Keratinocyte (primary cell): Measurements from ENCODE around the gene ATP1A4. TPM values are rescaled to one million over a fixed set of nuclear protein-coding genes. Genes with fewer than 3 reads are reported as not detected.

Experiments used
- DNase-seq: peaks from one replicate; pipeline ENCODE4 v3.0.0-alpha.2; 2011; ENCODE audit warnings: low read depth, missing footprints, low spot score
- FAIRE-seq: peaks from 2 replicates; lab custom pipeline; 2011; peaks lifted over from hg19 to GRCh38; lab: Jason Lieb, UNC
- H2AFZ ChIP-seq: 2 replicates; pipeline ENCODE4 v1.6.0; 2012; ENCODE audit warnings: low read length, control low read depth, inconsistent platforms; ENCODE audit not compliant: control insufficient read depth
- H3K27ac ChIP-seq: 2 replicates; pipeline ENCODE4 v1.5.1; 2011; ENCODE audit warnings: low read length; ENCODE audit not compliant: control insufficient read depth, insufficient read depth
- H3K27me3 ChIP-seq: 3 replicates; pipeline ENCODE4 v1.6.0; 2011; ENCODE audit warnings: low read length; ENCODE audit not compliant: control insufficient read depth, insufficient read depth; ENCODE audit errors: extremely low read depth
- H3K36me3 ChIP-seq, 2 experiments: 2 replicates in 1 of 2; 3 replicates in 1 of 2; pipeline ENCODE4 v1.5.1; 2011; ENCODE audit warnings: low read length in 2 of 2, mild to moderate bottlenecking in 1 of 2; ENCODE audit not compliant: control insufficient read depth in 2 of 2, insufficient read depth in 2 of 2; ENCODE audit errors: extremely low read depth in 1 of 2
- H3K4me1 ChIP-seq: 3 replicates; pipeline ENCODE4 v1.5.1; 2011; ENCODE audit warnings: low read length; ENCODE audit not compliant: control insufficient read depth, insufficient read depth; ENCODE audit errors: extremely low read depth
- H3K4me2 ChIP-seq: 3 replicates; pipeline ENCODE4 v1.6.0; 2011; ENCODE audit warnings: low read depth, low read length; ENCODE audit not compliant: control insufficient read depth, insufficient read depth; ENCODE audit errors: extremely low read depth
- H3K4me3 ChIP-seq, 3 experiments: fragments of 200-600 bp in 1 of 3; sonication (generic) in 1 of 3; 2 replicates in 2 of 3; 3 replicates in 1 of 3; pipeline ENCODE4 v1.5.1; 2011 to 2016; ENCODE audit warnings: low read length in 3 of 3, mild to moderate bottlenecking in 3 of 3, control low read depth in 2 of 3, inconsistent platforms in 1 of 3, low read depth in 1 of 3, mixed read lengths in 1 of 3, mixed run types in 1 of 3, moderate library complexity in 1 of 3; ENCODE audit not compliant: control insufficient read depth in 2 of 3, insufficient read depth in 2 of 3; ENCODE audit errors: extremely low read depth in 1 of 3
- H3K79me2 ChIP-seq: 2 replicates; pipeline ENCODE4 v1.6.0; 2012; ENCODE audit warnings: low read length; ENCODE audit not compliant: control insufficient read depth, insufficient read depth
- H3K9ac ChIP-seq: 3 replicates; pipeline ENCODE4 v1.6.0; 2011; ENCODE audit warnings: low read length; ENCODE audit not compliant: control insufficient read depth, insufficient read depth; ENCODE audit errors: extremely low read depth
- H3K9me1 ChIP-seq: 3 replicates; pipeline ENCODE4 v1.6.0; 2011; ENCODE audit warnings: low read length; ENCODE audit not compliant: control insufficient read depth, insufficient read depth; ENCODE audit errors: extremely low read depth
- H3K9me3 ChIP-seq: 2 replicates; pipeline ENCODE4 v1.5.1; 2012; ENCODE audit warnings: low read depth, low read length; ENCODE audit not compliant: control insufficient read depth
- H4K20me1 ChIP-seq: 3 replicates; pipeline ENCODE4 v1.6.0; 2011; ENCODE audit warnings: low read length; ENCODE audit not compliant: control insufficient read depth, insufficient read depth; ENCODE audit errors: extremely low read depth
- EZH2 ChIP-seq: IDR thresholded peaks from one replicate; pipeline ENCODE4 v1.6.1; 2012; ENCODE audit warnings: inconsistent platforms, mild to moderate bottlenecking, low read length, moderate library complexity
- dilution Hi-C: fragments of 300-500 bp; cut with MboI; formaldehyde crosslinking; loops from one replicate; pipeline ENCODE4 v1.7.0; 2020; ENCODE audit warnings: low sequenced_read_pairs; ENCODE audit not compliant: extremely low pct_ligation_motif_present
- polyA plus RNA-seq, 5 experiments: library from polyadenylated mRNA; depleted of rRNA in 3 of 5; stranded (reverse) in 3 of 5; stranded (forward) in 1 of 5; unstranded in 1 of 5; fragments of >200 nt; gene quantifications; 1 replicate in 1 of 5; 2 replicates in 3 of 5; 3 replicates in 1 of 5; pipeline versions ENCODE4 v1.2.1 to v1.2.3, GENCODE V29; 2011 to 2012; ENCODE audit warnings: missing spikeins in 2 of 5, low read depth in 1 of 5, low replicate concordance in 1 of 5
- TF ChIP-seq, protein P1 (sequence below), 3 experiments: IDR thresholded peaks in 1 of 3; conservative IDR thresholded peaks in 1 of 3; optimal IDR thresholded peaks in 1 of 3; 2 replicates in 2 of 3; 3 replicates in 1 of 3; pipeline versions ENCODE3 to v1.5.1; 2011; ENCODE audit warnings: low read length in 3 of 3, mild to moderate bottlenecking in 3 of 3, moderate library complexity in 2 of 3, control low read depth in 1 of 3, inconsistent platforms in 1 of 3; ENCODE audit not compliant: insufficient read depth in 2 of 3; ENCODE audit errors: extremely low read depth in 1 of 3

The ATP1A4 gene
- polyA plus RNA-seq, 1 donor (not counting 4 experiments of a cell fraction or from before 2014, with no cell fraction given): not detected

DNA sequence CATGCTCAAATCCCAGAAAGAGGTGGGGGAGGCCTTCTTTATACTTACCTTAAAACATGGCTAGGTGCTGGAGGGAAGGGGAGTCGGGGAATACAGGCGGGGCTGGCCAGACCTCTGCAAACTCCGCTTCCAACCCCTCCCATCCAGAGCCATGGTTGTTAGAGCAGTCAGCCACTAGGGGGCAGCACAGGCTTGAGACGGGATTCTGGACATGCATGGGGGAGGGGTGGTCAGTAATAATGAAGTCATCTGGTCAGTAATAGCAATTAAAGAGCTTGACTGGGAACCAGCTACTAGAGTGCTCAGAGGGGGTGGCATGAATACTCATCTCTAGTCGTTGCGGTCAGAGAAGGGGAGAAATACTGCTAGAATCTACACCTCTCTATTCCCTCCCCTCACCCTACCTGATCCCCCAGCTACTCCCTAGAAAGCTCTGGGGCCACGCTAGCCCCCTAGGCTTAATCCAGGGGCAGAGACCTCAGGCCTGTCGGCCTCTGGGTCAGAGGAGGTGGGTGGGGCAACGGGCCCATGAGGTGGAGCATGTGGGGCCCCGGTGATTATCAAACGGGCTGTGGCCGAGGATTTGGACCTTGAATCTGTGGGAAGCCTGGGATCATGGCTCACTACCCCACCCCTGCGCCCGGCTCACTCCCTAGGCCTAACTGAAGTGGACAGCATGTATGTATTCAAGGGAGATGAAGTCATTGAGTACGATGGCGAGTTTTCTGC, 41.9 kb downstream of the ATP1A4 start:
- Histone ChIP-seq H3K27ac (no peak overlapping the region), H3K9ac (no peak overlapping the region), H3K36me3 (no peaks in the 10 kb centered on the region), H3K4me2 (no peak overlapping the region), H3K9me3 (no peaks in the 10 kb centered on the region), H3K4me3 (no peak overlapping the region), H3K27me3 (no peaks in the 10 kb centered on the region), H3K9me1 (no peaks in the 10 kb centered on the region), H2AFZ (no peak overlapping the region), H4K20me1 (no peaks in the 10 kb centered on the region), H3K4me1 (no peaks in the 10 kb centered on the region), H3K79me2 (no peaks in the 10 kb centered on the region)
- FAIRE-seq (peak; percentile 58), DNase-seq (peak; percentile 66)
- dilution Hi-C loops: no loop called here
- TF ChIP-seq, protein P1, sequence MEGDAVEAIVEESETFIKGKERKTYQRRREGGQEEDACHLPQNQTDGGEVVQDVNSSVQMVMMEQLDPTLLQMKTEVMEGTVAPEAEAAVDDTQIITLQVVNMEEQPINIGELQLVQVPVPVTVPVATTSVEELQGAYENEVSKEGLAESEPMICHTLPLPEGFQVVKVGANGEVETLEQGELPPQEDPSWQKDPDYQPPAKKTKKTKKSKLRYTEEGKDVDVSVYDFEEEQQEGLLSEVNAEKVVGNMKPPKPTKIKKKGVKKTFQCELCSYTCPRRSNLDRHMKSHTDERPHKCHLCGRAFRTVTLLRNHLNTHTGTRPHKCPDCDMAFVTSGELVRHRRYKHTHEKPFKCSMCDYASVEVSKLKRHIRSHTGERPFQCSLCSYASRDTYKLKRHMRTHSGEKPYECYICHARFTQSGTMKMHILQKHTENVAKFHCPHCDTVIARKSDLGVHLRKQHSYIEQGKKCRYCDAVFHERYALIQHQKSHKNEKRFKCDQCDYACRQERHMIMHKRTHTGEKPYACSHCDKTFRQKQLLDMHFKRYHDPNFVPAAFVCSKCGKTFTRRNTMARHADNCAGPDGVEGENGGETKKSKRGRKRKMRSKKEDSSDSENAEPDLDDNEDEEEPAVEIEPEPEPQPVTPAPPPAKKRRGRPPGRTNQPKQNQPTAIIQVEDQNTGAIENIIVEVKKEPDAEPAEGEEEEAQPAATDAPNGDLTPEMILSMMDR (optimal IDR thresholded peaks at IDR 0.05 in 1 of 3, IDR thresholded peaks at IDR 0.05 in 1 of 3, conservative IDR thresholded peaks at IDR 0.05 in 1 of 3; ENCODE audit: extremely low read depth in 1 of 3, insufficient read depth in 2 of 3, low read length in 3 of 3): peak; percentile 89 to 97 (median 92)
- no peak for TF ChIP-seq EZH2

- no peaks in the 10 kb centered on the region for H3K9me3 ChIP-seq
- H3K27ac ChIP-seq: no peak overlapping the region
- DNase-seq (no peak), FAIRE-seq (no peak)
- H4K20me1 ChIP-seq: no peaks in the 10 kb centered on the region
- no peaks in the 10 kb centered on the region for H3K9me1 ChIP-seq
- TF ChIP-seq EZH2: no peak
- TF ChIP-seq, protein P1 (optimal IDR thresholded peaks at IDR 0.05 in 1 of 3, IDR thresholded peaks at IDR 0.05 in 1 of 3, conservative IDR thresholded peaks at IDR 0.05 in 1 of 3; ENCODE audit: extremely low read depth in 1 of 3, insufficient read depth in 2 of 3, low read length in 3 of 3): no peak
- H3K9ac ChIP-seq: no peak overlapping the region
- H3K4me2 ChIP-seq: no peak overlapping the region
- no peak overlapping the region for H2AFZ ChIP-seq
- H3K27me3 ChIP-seq: no peaks in the 10 kb centered on the region
- H3K4me1 ChIP-seq: no peaks in the 10 kb centered on the region
- H3K4me3 ChIP-seq: no peak overlapping the region
- dilution Hi-C loops: no loop called here
- H3K79me2 ChIP-seq: no peaks in the 10 kb centered on the region
- H3K36me3 ChIP-seq: no peaks in the 10 kb centered on the region
These were observed 42.7 kb downstream of the ATP1A4 start for GRCh38 chr1:160193832-160194736.
